ENCODE measurements around the gene CDHR5.

The CDHR5 gene

DNA sequence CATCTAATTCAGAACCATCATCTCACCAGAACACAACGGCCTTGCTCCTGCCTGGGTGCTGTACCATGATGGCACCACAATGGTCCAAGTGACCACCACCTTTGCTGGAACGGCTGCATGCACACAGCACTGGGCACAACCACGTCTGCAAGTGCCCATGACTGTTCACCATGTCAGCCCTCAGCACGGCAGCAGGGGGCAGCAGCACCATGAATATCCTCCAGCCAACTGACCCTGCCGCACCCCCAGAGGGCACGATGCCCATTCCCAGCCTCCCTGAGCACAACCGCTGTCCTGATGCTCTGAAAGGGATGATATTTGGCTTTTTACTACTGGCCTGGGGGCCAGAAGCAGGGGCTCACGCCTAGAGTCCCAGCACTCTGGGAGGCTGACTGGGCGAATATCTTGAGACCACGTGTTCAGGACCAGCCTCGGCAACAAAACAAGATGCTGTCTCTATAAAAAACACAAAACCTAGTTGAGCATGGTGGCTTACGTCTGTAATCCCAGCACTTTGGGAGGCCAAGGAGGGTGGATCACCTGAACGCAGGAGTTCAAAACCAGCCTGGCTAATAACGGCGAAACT is 38.0 kb upstream of the CDHR5 start:
- POLR2A ChIA-PET (ENCODE audit: low non-redundant PET), result no interaction called here
- H3K27ac ChIP-seq, result peak overlapping the region; percentile 22; the same call in 1 of the 2 replicates
- CTCF ChIA-PET, result no interaction called here
- TF ChIP-seq, protein P1, sequence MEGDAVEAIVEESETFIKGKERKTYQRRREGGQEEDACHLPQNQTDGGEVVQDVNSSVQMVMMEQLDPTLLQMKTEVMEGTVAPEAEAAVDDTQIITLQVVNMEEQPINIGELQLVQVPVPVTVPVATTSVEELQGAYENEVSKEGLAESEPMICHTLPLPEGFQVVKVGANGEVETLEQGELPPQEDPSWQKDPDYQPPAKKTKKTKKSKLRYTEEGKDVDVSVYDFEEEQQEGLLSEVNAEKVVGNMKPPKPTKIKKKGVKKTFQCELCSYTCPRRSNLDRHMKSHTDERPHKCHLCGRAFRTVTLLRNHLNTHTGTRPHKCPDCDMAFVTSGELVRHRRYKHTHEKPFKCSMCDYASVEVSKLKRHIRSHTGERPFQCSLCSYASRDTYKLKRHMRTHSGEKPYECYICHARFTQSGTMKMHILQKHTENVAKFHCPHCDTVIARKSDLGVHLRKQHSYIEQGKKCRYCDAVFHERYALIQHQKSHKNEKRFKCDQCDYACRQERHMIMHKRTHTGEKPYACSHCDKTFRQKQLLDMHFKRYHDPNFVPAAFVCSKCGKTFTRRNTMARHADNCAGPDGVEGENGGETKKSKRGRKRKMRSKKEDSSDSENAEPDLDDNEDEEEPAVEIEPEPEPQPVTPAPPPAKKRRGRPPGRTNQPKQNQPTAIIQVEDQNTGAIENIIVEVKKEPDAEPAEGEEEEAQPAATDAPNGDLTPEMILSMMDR (conservative IDR thresholded peaks at IDR 0.05; ENCODE audit: low read depth), result peak; percentile 62
- DNase-seq (ENCODE audit: low spot score), result peak; percentile 74

DNA sequence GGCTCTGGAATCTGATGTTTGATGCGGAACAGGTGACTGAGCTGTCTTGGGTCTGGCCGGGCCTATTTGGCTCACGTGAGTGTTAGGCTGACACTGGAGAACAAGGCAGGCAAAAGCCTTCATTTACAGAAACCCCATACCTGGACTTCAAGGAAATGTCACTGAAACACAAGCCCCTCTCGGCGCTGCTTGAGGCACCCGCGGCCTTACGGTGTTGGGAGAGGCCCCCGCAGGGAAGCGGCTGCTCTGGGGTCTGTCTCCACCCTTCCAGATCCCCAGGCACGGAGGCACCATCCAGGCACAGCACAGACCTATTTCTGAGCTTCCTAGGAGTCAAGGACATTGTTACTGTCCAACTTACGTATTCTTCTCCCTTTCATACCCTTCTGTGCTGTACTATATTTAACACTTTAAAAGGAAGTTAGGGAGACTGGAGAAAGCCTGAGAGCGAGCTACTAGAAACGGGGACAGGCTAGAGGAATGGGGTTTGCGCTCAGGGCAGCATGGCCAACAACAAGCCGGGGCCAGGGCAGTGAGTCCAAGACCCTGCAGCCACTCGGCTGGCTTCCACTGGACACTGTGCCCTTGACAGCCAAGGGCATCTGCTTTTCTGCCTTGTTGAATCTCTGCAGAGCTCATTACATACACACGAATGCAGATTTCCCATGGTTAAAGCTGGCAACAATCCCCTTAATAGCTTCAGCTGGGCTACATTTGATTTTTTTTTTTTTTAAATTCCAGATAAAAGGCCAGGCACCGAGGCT is 36.1 kb upstream of the CDHR5 start:
- CTCF ChIA-PET, result interaction anchor here (0.5 kb wide), 1 partner anchor 9 kb away, joined by 3 read pairs; no protein-coding TSS in a partner anchor
- POLR2A ChIA-PET (ENCODE audit: low non-redundant PET), result no interaction called here
- no peak for DNase-seq (ENCODE audit: low spot score)
- peak overlapping the region; percentile 87 for H3K27ac ChIP-seq
- TF ChIP-seq, protein P1 (conservative IDR thresholded peaks at IDR 0.05; ENCODE audit: low read depth), result no peak

DNA sequence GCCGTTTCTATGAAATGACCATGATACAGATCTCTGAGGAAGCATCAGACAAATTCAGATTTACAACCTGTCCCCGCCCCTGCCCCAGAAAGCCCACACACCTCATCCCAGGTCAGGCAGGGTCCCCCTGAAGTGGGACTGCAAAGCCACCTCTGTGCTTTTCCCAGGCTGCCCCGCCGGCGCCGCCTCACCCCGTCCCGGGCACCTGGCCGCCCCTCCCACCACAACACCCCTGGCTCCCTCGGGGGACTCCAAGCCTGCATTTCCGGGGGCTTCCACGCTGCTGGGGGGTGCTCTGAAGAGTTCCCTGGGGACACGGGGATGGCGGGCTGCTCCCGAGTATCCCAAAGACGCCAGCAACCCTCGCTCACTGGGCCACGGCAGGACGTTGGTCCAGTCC is 35.5 kb upstream of the CDHR5 start:
- ChIA-PET POLR2A (ENCODE audit: low non-redundant PET) (no interaction called here), CTCF (no interaction called here)
- H3K27ac ChIP-seq, result peak overlapping the region; percentile 87
- TF ChIP-seq, protein P1 (conservative IDR thresholded peaks at IDR 0.05; ENCODE audit: low read depth), result no peak
- DNase-seq (ENCODE audit: low spot score), result no peak

DNA sequence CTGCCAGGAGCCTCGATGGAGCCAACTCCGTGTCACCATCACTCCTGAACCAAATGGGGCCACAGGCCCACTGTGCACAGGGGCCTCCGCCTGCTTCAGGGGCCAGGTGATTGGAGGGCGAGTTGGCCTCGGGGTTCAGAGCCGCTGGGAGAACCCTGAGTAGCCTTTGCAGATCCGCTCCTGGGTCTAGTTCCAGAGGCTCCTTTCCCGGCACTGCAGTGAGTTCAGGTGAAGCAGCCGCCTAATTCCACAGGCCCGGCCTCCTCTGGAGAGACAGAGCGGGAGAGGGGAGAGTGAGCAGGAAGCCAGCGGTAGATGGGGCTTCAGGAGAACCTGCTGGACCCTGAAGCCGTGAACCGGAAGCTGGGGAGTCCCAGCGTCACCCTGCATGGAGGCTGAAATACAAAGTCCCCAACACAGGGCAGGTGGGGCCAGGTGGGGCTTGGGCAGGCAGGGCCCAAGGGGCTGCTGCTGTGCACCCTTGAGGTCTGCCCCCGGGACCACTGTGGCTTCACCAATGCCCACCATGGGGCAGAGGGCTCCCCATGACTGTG is 34.9 kb upstream of the CDHR5 start:
- TF ChIP-seq, protein P1 (conservative IDR thresholded peaks at IDR 0.05; ENCODE audit: low read depth), result no peak
- ChIA-PET POLR2A (ENCODE audit: low non-redundant PET) (no interaction called here), CTCF (no interaction called here)
- DNase-seq (ENCODE audit: low spot score), result no peak
- H3K27ac ChIP-seq, result peak overlapping the region; percentile 87

DNA sequence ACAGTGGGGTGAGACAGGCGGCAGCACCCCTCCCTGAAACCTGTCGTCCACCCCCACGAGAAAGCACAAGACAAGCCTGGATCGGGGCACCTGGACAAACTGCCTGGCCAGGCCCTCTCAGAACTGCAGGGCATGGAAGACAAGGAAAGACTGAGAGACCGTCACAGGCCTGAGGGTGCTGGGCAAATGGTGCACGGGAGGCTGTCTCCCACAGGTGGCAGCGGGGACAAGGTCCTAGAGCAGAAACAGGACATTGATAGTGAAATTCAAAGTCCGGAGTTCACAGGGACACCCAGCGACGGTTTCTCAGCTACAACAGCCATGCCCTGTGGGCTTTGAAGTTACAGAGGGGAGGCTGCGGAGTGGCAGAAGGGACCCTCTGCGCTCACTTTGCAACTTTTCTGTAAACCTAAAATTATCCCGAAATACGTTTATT is 33.0 kb upstream of the CDHR5 start:
- DNase-seq (ENCODE audit: low spot score), result no peak
- ChIA-PET POLR2A (ENCODE audit: low non-redundant PET) (no interaction called here), CTCF (no interaction called here)
- TF ChIP-seq, protein P1 (conservative IDR thresholded peaks at IDR 0.05; ENCODE audit: low read depth), result no peak
- peak overlapping the region; percentile 87 for H3K27ac ChIP-seq

DNA sequence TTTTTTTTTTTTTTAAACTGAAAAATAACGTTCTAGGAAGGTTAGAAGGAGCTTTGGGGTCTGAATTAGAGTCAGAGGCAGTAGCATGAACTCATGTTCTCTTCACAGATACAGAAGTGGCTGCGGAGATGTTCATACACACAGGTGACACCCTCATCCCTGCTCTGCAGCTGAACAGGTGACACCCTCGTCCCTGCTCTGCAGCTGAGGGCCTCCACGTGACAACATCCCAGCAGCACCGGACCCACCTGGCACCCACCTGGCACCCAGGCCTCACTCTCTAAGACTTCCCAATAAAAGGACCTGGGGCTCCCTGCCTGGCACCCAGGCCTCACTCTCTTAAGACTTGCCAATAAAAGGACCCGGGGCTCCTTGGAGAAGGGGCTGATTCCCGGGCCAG is 32.1 kb upstream of the CDHR5 start:
- H3K27ac ChIP-seq, result peak overlapping the region; percentile 87
- ChIA-PET CTCF (no interaction called here), POLR2A (ENCODE audit: low non-redundant PET) (interaction anchor here (0.7 kb wide), 1 partner anchor 21 kb away, joined by 3 read pairs; no protein-coding TSS in a partner anchor)
- DNase-seq (ENCODE audit: low spot score), result no peak
- TF ChIP-seq, protein P1 (conservative IDR thresholded peaks at IDR 0.05; ENCODE audit: low read depth), result no peak

All from RWPE1 (cell line).